B cell (primary cell): ENCODE measurements around the gene TPO.

ENCODE experiments used
- CTCF ChIP-seq: fragments of 200-600 bp; IDR thresholded peaks from one replicate; pipeline ENCODE4 v1.8.0; 2022; ENCODE audit warnings: antibody characterized with exemption, mild to moderate bottlenecking
- EZH2 ChIP-seq: IDR thresholded peaks from 2 replicates; pipeline ENCODE4 v1.6.1; 2012; ENCODE audit warnings: borderline replicate concordance, low read depth, mild to moderate bottlenecking, moderate library complexity, low read length; ENCODE audit not compliant: insufficient read depth, poor library complexity, severe bottlenecking

DNA sequence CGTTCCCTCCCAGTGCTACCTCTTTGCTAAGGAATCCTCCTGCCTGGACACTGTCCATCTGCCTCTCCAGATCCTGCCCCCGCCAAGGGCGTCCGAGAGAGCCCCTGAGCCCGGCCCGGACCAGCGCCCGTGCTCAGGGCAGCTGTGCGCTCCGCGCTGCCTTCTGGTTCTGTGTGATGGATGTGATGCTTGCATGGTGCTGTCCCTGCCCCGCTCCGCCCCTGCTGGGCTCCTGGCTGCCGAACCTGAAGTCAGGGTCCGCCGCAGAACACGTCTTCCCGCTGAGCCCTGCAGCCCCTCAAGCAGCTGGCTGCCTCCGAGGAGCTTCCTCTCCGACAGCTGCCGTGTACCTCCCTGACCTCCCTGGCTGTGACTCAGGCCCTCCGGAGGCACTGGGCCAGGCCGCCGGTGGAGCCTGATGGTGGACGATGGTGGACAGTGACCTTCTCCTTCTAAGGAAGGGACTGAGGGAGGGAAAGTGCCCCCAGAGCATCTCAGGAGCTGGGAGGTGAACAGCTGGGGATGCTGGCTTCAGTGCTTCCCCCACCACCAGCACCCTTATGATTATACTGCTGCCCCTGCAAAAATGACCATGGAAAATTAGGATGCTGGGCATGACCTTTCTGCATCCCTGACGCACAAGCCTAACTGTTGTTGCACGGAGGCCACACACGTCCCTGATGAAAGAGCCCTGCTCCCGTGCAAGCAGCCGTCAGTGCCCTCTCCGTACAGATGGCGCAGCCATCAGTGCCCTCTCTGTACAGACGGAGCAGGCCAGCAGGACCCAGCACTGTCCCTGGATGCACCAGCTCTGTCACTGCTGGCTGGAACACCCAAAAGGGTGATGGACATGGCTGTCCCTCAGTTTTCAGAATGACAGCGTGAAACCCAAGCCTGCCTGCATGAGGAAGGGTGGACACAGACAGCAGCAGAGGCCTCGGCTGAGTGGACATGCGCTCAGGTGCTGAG, 99.3 kb downstream of the TPO start:
- TF ChIP-seq CTCF (no peak), EZH2 (no peak)
